Measurements from ENCODE around the gene MYOM1. TPM values are rescaled to one million over a fixed set of nuclear protein-coding genes. Genes with fewer than 3 reads are reported as not detected.

The MYOM1 gene
- total RNA-seq, 1 experiment from 2014 or later = 0.07 TPM

- ATAC-seq (0 out of 2 replicates have a peak, but pooled peaks have one; percentile 21), DNase-seq (no peak)
- no peak for TF ChIP-seq EZH2phosphoT487 (IDR thresholded peaks at IDR 0.05; ENCODE audit: borderline replicate concordance, low read length)
- no peak for TF ChIP-seq EZH2 (IDR thresholded peaks at IDR 0.05; ENCODE audit: low read length, unreplicated experiment)
- no peak for TF ChIP-seq CTCF (conservative IDR thresholded peaks at IDR 0.05; ENCODE audit: low read depth, low read length)
- H3K79me2 ChIP-seq (ENCODE audit: low read length) = peaks cover 100% of the 10 kb centered on the region
- no peak overlapping the region for H3K4me3 ChIP-seq (ENCODE audit: low read length)
- no TSS peak for BruUV-seq (replicated peaks)
- no peak overlapping the region for H2AFZ ChIP-seq (ENCODE audit: low read length)
- H3F3A ChIP-seq (ENCODE audit: low read length, unreplicated experiment) = no peaks in the 10 kb centered on the region
- peaks cover 8% of the 10 kb centered on the region; the same call in 1 of the 2 replicates for H3K36me3 ChIP-seq (ENCODE audit: low read depth, low read length)
- intact Hi-C loops (cut with micrococcal nuclease) = no loop called here
- ChIA-PET POLR2A (ENCODE audit: unreplicated experiment) (no interaction called here), CTCF (no interaction called here)
- H3K9me3 ChIP-seq (ENCODE audit: low read length) = no peaks in the 10 kb centered on the region
- H3K9me2 ChIP-seq (replicated peaks; ENCODE audit: low read length) = no peaks in the 10 kb centered on the region
- 0 out of 2 replicates have a peak overlapping the region, but pooled peaks have one; percentile 2 for H3K4me2 ChIP-seq (ENCODE audit: low read length)
- H4K20me1 ChIP-seq (ENCODE audit: low read length) = peaks cover 88% of the 10 kb centered on the region
- no peak overlapping the region for H3K9ac ChIP-seq (ENCODE audit: low read length)
- H3K27ac ChIP-seq (ENCODE audit: low read length) = no peak overlapping the region
- H3K4me1 ChIP-seq (ENCODE audit: insufficient read depth, low read length) = peaks cover 46% of the 10 kb centered on the region
- no peaks in the 10 kb centered on the region for H3K27me3 ChIP-seq (ENCODE audit: low read length)
These were observed 48.5 kb upstream of the MYOM1 start for GRCh38 chr18:3268306-3268705.

DNA sequence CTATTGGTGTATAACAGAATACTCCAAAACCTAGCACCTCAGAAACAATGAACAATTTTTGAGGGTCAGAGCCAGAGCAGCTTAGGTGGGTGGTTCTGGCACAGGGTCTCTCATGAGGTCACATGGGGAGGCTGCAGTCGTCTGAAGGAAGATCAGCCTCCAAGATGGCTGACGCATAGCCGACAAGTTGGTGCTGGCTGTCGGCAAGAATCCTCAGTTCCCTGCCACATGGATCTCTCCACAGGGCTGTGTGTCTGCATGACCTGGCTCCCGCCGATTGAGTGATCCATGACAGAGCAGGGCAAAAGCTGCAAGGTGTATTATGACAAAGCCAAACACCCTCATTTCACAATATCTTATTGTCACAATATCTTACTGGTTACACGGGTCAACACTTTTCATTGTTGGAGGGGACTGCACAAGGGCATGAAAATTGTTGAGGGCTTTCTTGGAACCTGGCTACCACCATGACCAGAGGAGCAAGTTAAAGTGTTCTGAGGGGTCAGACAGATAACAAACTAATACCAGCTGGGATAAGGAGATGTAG is 46.4 kb upstream of the MYOM1 start:
- H3K4me3 ChIP-seq (ENCODE audit: low read length) = no peak overlapping the region
- peak overlapping the region; percentile 86; the same call in 1 of the 2 replicates for H3K4me2 ChIP-seq (ENCODE audit: low read length)
- H3K9me2 ChIP-seq (replicated peaks; ENCODE audit: low read length) = no peaks in the 10 kb centered on the region
- ATAC-seq (no peak), DNase-seq (no peak)
- H3K36me3 ChIP-seq (ENCODE audit: low read depth, low read length) = no peaks in the 10 kb centered on the region
- peaks cover 46% of the 10 kb centered on the region for H3K4me1 ChIP-seq (ENCODE audit: insufficient read depth, low read length)
- TF ChIP-seq CTCF (conservative IDR thresholded peaks at IDR 0.05; ENCODE audit: low read depth, low read length) (no peak), EZH2phosphoT487 (IDR thresholded peaks at IDR 0.05; ENCODE audit: borderline replicate concordance, low read length) (no peak), EZH2 (IDR thresholded peaks at IDR 0.05; ENCODE audit: low read length, unreplicated experiment) (no peak)
- H3K9ac ChIP-seq (ENCODE audit: low read length) = no peak overlapping the region
- POLR2A ChIA-PET (ENCODE audit: unreplicated experiment) = interaction anchor here (0.5 kb wide), 1 partner anchor 608 kb away, joined by 4 read pairs; no protein-coding TSS in a partner anchor
- H3K27me3 ChIP-seq (ENCODE audit: low read length) = no peaks in the 10 kb centered on the region
- peaks cover 94% of the 10 kb centered on the region for H3K79me2 ChIP-seq (ENCODE audit: low read length)
- no TSS peak for BruUV-seq (replicated peaks)
- no peak overlapping the region for H3K27ac ChIP-seq (ENCODE audit: low read length)
- CTCF ChIA-PET = no interaction called here
- H3K9me3 ChIP-seq (ENCODE audit: low read length) = no peaks in the 10 kb centered on the region
- no peaks in the 10 kb centered on the region for H3F3A ChIP-seq (ENCODE audit: low read length, unreplicated experiment)
- H4K20me1 ChIP-seq (ENCODE audit: low read length) = peaks cover 82% of the 10 kb centered on the region
- H2AFZ ChIP-seq (ENCODE audit: low read length) = no peak overlapping the region
- intact Hi-C loops (cut with micrococcal nuclease) = no loop called here

DNA sequence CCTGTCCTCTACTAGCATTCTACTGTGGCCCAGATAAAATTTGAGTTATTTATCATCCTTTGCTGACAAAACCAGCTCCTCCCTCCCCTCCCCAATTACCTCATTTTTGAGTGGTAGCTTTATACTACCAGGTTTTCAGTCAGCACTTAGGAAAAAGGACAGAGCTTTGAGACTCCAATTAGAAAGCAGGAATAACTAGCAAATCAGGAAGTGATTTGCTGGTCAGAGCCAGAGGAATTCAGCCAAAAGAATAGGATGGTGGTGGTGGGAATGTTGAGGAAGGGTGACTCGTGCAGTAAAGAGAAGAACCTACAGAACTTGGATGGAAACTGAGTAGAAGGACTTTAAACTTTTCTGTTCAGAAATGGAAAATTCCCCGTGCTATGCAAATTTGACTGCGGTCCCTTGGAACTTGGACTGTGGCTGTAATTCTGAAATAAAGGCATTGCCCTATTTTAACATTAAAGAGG is 45.8 kb upstream of the MYOM1 start:
- intact Hi-C loops (cut with micrococcal nuclease) = no loop called here
- H3K79me2 ChIP-seq (ENCODE audit: low read length) = peaks cover 94% of the 10 kb centered on the region
- H2AFZ ChIP-seq (ENCODE audit: low read length) = no peak overlapping the region
- no peak overlapping the region for H3K27ac ChIP-seq (ENCODE audit: low read length)
- BruUV-seq (replicated peaks) = no TSS peak
- H3K4me3 ChIP-seq (ENCODE audit: low read length) = peak overlapping the region; percentile 86; the same call in 1 of the 2 replicates
- peaks cover 49% of the 10 kb centered on the region for H3K4me1 ChIP-seq (ENCODE audit: insufficient read depth, low read length)
- ATAC-seq = no peak
- TF ChIP-seq CTCF (conservative IDR thresholded peaks at IDR 0.05; ENCODE audit: low read depth, low read length) (no peak), EZH2phosphoT487 (IDR thresholded peaks at IDR 0.05; ENCODE audit: borderline replicate concordance, low read length) (no peak), EZH2 (IDR thresholded peaks at IDR 0.05; ENCODE audit: low read length, unreplicated experiment) (no peak)
- DNase-seq = peak; percentile 60
- H3K9me3 ChIP-seq (ENCODE audit: low read length) = no peaks in the 10 kb centered on the region
- POLR2A ChIA-PET (ENCODE audit: unreplicated experiment) = interaction anchor here (0.5 to 0.7 kb wide), 3 partner anchors 8 to 608 kb away, joined by 4 to 6 read pairs (median 5); no protein-coding TSS in a partner anchor
- peak overlapping the region; percentile 86 for H3K4me2 ChIP-seq (ENCODE audit: low read length)
- H3K9ac ChIP-seq (ENCODE audit: low read length) = no peak overlapping the region
- H3K27me3 ChIP-seq (ENCODE audit: low read length) = no peaks in the 10 kb centered on the region
- no peaks in the 10 kb centered on the region for H3K36me3 ChIP-seq (ENCODE audit: low read depth, low read length)
- H3F3A ChIP-seq (ENCODE audit: low read length, unreplicated experiment) = no peaks in the 10 kb centered on the region
- CTCF ChIA-PET = no interaction called here
- H4K20me1 ChIP-seq (ENCODE audit: low read length) = peaks cover 77% of the 10 kb centered on the region
- H3K9me2 ChIP-seq (replicated peaks; ENCODE audit: low read length) = no peaks in the 10 kb centered on the region
